ENCODE data around the gene USP30.

DNA sequence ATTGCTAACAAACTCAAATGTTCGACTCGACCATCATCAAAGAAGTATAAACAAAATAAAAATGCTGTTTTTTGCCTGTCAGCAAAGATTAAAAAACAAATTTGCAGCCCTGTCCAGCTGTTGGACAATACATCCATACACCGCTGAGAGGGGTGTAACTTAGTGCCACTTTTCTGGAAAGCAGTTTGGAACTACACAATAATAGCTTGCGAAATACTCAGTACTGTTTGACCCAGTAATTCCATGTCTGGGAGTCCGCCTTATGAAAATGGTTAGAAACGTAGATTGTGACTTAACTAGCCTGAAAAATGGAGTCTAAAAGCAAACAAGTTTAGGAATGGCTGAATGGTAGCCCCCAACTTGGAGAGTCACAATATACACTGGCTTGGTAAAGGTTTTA lies 6.4 kb downstream of the USP30 start:
- TF ChIP-seq, protein P1, sequence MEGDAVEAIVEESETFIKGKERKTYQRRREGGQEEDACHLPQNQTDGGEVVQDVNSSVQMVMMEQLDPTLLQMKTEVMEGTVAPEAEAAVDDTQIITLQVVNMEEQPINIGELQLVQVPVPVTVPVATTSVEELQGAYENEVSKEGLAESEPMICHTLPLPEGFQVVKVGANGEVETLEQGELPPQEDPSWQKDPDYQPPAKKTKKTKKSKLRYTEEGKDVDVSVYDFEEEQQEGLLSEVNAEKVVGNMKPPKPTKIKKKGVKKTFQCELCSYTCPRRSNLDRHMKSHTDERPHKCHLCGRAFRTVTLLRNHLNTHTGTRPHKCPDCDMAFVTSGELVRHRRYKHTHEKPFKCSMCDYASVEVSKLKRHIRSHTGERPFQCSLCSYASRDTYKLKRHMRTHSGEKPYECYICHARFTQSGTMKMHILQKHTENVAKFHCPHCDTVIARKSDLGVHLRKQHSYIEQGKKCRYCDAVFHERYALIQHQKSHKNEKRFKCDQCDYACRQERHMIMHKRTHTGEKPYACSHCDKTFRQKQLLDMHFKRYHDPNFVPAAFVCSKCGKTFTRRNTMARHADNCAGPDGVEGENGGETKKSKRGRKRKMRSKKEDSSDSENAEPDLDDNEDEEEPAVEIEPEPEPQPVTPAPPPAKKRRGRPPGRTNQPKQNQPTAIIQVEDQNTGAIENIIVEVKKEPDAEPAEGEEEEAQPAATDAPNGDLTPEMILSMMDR (conservative IDR thresholded peaks at IDR 0.05): no peak
- TF ChIP-seq EZH2 (IDR thresholded peaks at IDR 0.05; ENCODE audit: low read depth): no peak
